ENCODE data around the gene CYGB. TPM values are rescaled to one million over a fixed set of nuclear protein-coding genes. Genes with fewer than 3 reads are reported as not detected.

CYGB gene
- total and polyA plus RNA-seq, 2 of the 13 experiments (the other 11 are each of a cell fraction or from before 2014, with no cell fraction given), result 18.9 to 27.1 TPM

- TF ChIP-seq CREB1 (IDR thresholded peaks at IDR 0.05) (no peak), CREB1 (CRISPR knock-in tag; IDR thresholded peaks at IDR 0.05) (no peak), ZNF576 (CRISPR knock-in tag; IDR thresholded peaks at IDR 0.05) (no peak), ZNF530 (CRISPR knock-in tag; IDR thresholded peaks at IDR 0.05; ENCODE audit: low read depth) (no peak), GZF1 (CRISPR knock-in tag; IDR thresholded peaks at IDR 0.05) (no peak), GFI1 (CRISPR knock-in tag; IDR thresholded peaks at IDR 0.05; ENCODE audit: borderline replicate concordance) (no peak), ZNF251 (CRISPR knock-in tag; IDR thresholded peaks at IDR 0.05) (no peak), ZNF30 (CRISPR knock-in tag; IDR thresholded peaks at IDR 0.05) (peak; percentile 56; the same call in 1 of the 2 replicates), ZNF672 (CRISPR knock-in tag; IDR thresholded peaks at IDR 0.05) (no peak), NFATC3 (CRISPR knock-in tag; IDR thresholded peaks at IDR 0.05) (no peak), ZSCAN30 (CRISPR knock-in tag; IDR thresholded peaks at IDR 0.05) (no peak), ZNF614 (CRISPR knock-in tag; IDR thresholded peaks at IDR 0.05; ENCODE audit: borderline replicate concordance) (no peak), CREM (IDR thresholded peaks at IDR 0.05) (no peak), CREM (CRISPR knock-in tag; IDR thresholded peaks at IDR 0.05) (no peak), MAFK (conservative IDR thresholded peaks at IDR 0.05 in 1 of 2, IDR thresholded peaks at IDR 0.05 in 1 of 2; ENCODE audit: low read length in 2 of 2) (no peak), ZBTB7B (CRISPR knock-in tag; IDR thresholded peaks at IDR 0.05) (no peak), MEIS1 (CRISPR knock-in tag; IDR thresholded peaks at IDR 0.05; ENCODE audit: borderline replicate concordance) (no peak)
- TF ChIP-seq, protein P1, sequence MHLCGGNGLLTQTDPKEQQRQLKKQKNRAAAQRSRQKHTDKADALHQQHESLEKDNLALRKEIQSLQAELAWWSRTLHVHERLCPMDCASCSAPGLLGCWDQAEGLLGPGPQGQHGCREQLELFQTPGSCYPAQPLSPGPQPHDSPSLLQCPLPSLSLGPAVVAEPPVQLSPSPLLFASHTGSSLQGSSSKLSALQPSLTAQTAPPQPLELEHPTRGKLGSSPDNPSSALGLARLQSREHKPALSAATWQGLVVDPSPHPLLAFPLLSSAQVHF (CRISPR knock-in tag; IDR thresholded peaks at IDR 0.05), result no peak
Observed at GRCh38 chr17:76585033-76585648, 47.6 kb upstream of the CYGB start (continued).
